Measurements from ENCODE around the gene BLM. TPM values are rescaled to one million over a fixed set of nuclear protein-coding genes. Genes with fewer than 3 reads are reported as not detected.

BLM gene
- total and polyA plus RNA-seq, 2 experiments from 2014 or later: 1.9 to 4.8 TPM

DNA sequence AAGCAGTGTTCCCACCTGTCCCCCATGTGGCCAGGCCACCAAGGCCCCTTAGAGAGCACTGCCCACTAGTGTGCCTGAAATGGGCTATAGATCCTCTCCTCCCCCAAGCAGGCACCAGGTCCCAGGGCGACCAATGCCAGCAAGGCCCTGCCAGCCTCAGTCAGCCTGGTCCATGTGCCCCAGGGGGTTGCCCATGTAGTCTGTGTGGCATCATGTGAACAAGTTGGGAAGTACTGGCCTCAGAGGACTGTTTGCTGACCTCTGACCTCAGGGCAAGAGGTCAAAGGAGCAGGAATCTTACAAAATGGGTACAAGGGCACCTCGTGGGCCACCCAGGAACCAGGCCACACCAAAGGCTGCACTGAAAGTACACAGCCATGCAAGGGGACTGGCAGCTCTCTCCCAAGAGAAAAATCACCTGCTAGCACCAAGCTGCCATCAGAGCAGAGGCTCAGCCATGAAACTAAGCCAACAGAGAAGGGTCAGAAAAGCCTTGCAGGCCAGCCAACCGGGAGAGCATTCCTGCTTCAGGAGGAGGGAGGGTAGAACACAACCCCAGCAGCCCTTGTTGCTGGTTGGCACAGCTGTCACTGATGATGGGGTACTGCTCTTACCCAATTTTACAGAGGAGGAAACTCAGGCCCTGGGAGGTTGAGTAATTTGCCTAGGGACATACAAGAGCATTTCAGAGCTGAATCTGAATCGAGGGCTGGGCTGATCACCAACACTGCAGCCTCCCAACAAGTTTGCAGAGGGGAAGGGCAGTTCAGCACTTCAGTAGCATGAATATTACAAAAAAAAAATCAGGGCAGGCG is 146.0 kb downstream of the BLM start:
- 60 to 63% methylated on average over 5 of the region's 5 CpGs for WGBS, 2 experiments (ENCODE audit: low coverage in 1 of 2, low lambda C conversion rate in 2 of 2, missing lambda C conversion rate in 2 of 2)
- Histone ChIP-seq H2AFZ (no peak overlapping the region), H3K79me2 (ENCODE audit: insufficient read depth) (no peaks in the 10 kb centered on the region), H3K4me2 (ENCODE audit: unreplicated experiment) (no peak overlapping the region), H3K27ac (peak overlapping the region; percentile 45; the same call in 1 of the 2 replicates), H3K27me3 (replicated peaks; ENCODE audit: insufficient read depth) (no peaks in the 10 kb centered on the region), H3K9ac (no peak overlapping the region), H3K4me3 (no peak overlapping the region), H3K36me3 (ENCODE audit: low read depth) (no peaks in the 10 kb centered on the region), H3F3A (ENCODE audit: insufficient read depth) (peaks cover 15% of the 10 kb centered on the region), H3K9me2 (ENCODE audit: insufficient read depth) (no peaks in the 10 kb centered on the region), H3K9me3 (ENCODE audit: low read depth) (no peaks in the 10 kb centered on the region), H4K20me1 (ENCODE audit: insufficient read depth) (no peaks in the 10 kb centered on the region), H3K4me1 (ENCODE audit: insufficient read depth) (peaks cover 10% of the 10 kb centered on the region)
- in situ Hi-C loops (cut with MboI): no loop called here
- TF ChIP-seq EZH2phosphoT487 (IDR thresholded peaks at IDR 0.05; ENCODE audit: insufficient read depth, low read depth) (no peak), EZH2 (IDR thresholded peaks at IDR 0.05; ENCODE audit: insufficient read depth, poor library complexity, severe bottlenecking) (no peak)
- DNase-seq: peak; percentile 73

- H3K4me1 ChIP-seq (ENCODE audit: insufficient read depth): peaks cover 13% of the 10 kb centered on the region
- H3K4me2 ChIP-seq (ENCODE audit: unreplicated experiment): no peak overlapping the region
- H3K9ac ChIP-seq: no peak overlapping the region
- H3K4me3 ChIP-seq: no peak overlapping the region
- H3K9me2 ChIP-seq (ENCODE audit: insufficient read depth): no peaks in the 10 kb centered on the region
- H3K27me3 ChIP-seq (replicated peaks; ENCODE audit: insufficient read depth): no peaks in the 10 kb centered on the region
- H3K79me2 ChIP-seq (ENCODE audit: insufficient read depth): no peaks in the 10 kb centered on the region
- DNase-seq: peak; percentile 58
- H3K36me3 ChIP-seq (ENCODE audit: low read depth): no peaks in the 10 kb centered on the region
- TF ChIP-seq EZH2 (IDR thresholded peaks at IDR 0.05; ENCODE audit: insufficient read depth, poor library complexity, severe bottlenecking) (no peak), EZH2phosphoT487 (IDR thresholded peaks at IDR 0.05; ENCODE audit: insufficient read depth, low read depth) (no peak)
- no peak overlapping the region for H2AFZ ChIP-seq
- H3K27ac ChIP-seq: peak overlapping the region; percentile 45; the same call in 1 of the 2 replicates
- no peaks in the 10 kb centered on the region for H3K9me3 ChIP-seq (ENCODE audit: low read depth)
- peaks cover 15% of the 10 kb centered on the region for H3F3A ChIP-seq (ENCODE audit: insufficient read depth)
- no peaks in the 10 kb centered on the region for H4K20me1 ChIP-seq (ENCODE audit: insufficient read depth)
- WGBS, 2 experiments (ENCODE audit: low coverage in 1 of 2, low lambda C conversion rate in 2 of 2, missing lambda C conversion rate in 2 of 2): 69 to 79% methylated on average over 4 of the region's 4 CpGs
- in situ Hi-C loops (cut with MboI): no loop called here
Observed at GRCh38 chr15:90863987-90864386, 146.8 kb downstream of the BLM start.

DNA sequence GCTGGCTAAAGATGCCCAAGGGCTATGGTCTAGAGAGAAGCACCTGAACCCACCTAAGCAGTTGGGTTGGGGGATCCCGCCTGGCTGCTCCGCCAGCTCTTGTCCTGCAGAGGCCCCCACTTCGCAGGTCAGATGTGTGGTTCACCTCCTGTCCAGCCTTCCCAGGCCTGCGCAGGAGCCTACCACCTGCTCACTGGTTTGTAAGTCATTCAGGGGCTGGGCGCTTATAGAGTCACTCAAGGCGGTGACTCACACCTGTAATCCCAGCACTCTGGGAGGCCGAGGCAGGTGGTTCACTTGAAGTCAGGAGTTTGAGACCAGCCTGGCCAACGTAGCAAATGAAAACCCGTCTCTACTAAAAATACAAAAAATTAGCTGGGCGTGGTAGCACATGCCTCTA is 147.4 kb downstream of the BLM start:
- TF ChIP-seq EZH2 (IDR thresholded peaks at IDR 0.05; ENCODE audit: insufficient read depth, poor library complexity, severe bottlenecking) (no peak), EZH2phosphoT487 (IDR thresholded peaks at IDR 0.05; ENCODE audit: insufficient read depth, low read depth) (no peak)
- WGBS, 2 experiments (ENCODE audit: low coverage in 1 of 2, low lambda C conversion rate in 2 of 2, missing lambda C conversion rate in 2 of 2): 82 to 87% methylated on average over 10 of the region's 10 CpGs
- no peak overlapping the region for H3K9ac ChIP-seq
- H3K9me3 ChIP-seq (ENCODE audit: low read depth): no peaks in the 10 kb centered on the region
- no peaks in the 10 kb centered on the region for H3K27me3 ChIP-seq (replicated peaks; ENCODE audit: insufficient read depth)
- in situ Hi-C loops (cut with MboI): no loop called here
- peaks cover 18% of the 10 kb centered on the region for H3K4me1 ChIP-seq (ENCODE audit: insufficient read depth)
- no peaks in the 10 kb centered on the region for H4K20me1 ChIP-seq (ENCODE audit: insufficient read depth)
- H2AFZ ChIP-seq: no peak overlapping the region
- peaks cover 20% of the 10 kb centered on the region for H3F3A ChIP-seq (ENCODE audit: insufficient read depth)
- no peaks in the 10 kb centered on the region for H3K79me2 ChIP-seq (ENCODE audit: insufficient read depth)
- H3K36me3 ChIP-seq (ENCODE audit: low read depth): no peaks in the 10 kb centered on the region
- no peak overlapping the region for H3K27ac ChIP-seq
- H3K4me3 ChIP-seq: no peak overlapping the region
- no peaks in the 10 kb centered on the region for H3K9me2 ChIP-seq (ENCODE audit: insufficient read depth)
- no peak overlapping the region for H3K4me2 ChIP-seq (ENCODE audit: unreplicated experiment)
- DNase-seq: no peak

DNA sequence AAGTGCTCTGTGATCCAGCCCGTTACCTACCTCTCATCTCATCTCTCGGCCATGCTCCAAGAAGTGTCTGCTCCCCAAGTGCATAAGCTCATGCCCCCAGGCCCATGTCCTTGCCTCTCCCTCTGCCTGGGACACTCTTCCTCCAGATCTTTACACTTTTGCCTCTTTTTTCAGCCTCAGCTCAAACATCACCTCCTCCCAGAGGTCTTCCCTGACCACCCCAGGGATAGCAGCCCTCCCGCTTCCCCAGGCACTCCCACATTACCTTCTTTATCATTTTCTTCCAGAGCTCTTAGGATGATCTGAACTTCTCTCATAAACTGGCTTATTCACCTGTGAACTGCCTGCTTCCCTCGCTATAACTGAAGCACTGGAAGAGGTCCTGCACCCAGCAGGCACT is 148.6 kb downstream of the BLM start:
- no peak overlapping the region for H3K27ac ChIP-seq
- no peaks in the 10 kb centered on the region for H3K9me3 ChIP-seq (ENCODE audit: low read depth)
- no peak overlapping the region for H2AFZ ChIP-seq
- no peak for DNase-seq
- 89 to 93% methylated on average over 4 of the region's 4 CpGs for WGBS, 2 experiments (ENCODE audit: low coverage in 1 of 2, low lambda C conversion rate in 2 of 2, missing lambda C conversion rate in 2 of 2)
- H3F3A ChIP-seq (ENCODE audit: insufficient read depth): peaks cover 30% of the 10 kb centered on the region
- H3K79me2 ChIP-seq (ENCODE audit: insufficient read depth): peaks cover 7% of the 10 kb centered on the region
- peaks cover 30% of the 10 kb centered on the region for H3K4me1 ChIP-seq (ENCODE audit: insufficient read depth)
- in situ Hi-C loops (cut with MboI): no loop called here
- TF ChIP-seq EZH2 (IDR thresholded peaks at IDR 0.05; ENCODE audit: insufficient read depth, poor library complexity, severe bottlenecking): no peak
- no peak for TF ChIP-seq EZH2phosphoT487 (IDR thresholded peaks at IDR 0.05; ENCODE audit: insufficient read depth, low read depth)
- H3K9ac ChIP-seq: no peak overlapping the region
- no peaks in the 10 kb centered on the region for H3K36me3 ChIP-seq (ENCODE audit: low read depth)
- H3K27me3 ChIP-seq (replicated peaks; ENCODE audit: insufficient read depth): no peaks in the 10 kb centered on the region
- H3K4me2 ChIP-seq (ENCODE audit: unreplicated experiment): no peak overlapping the region
- H3K4me3 ChIP-seq: no peak overlapping the region
- H4K20me1 ChIP-seq (ENCODE audit: insufficient read depth): no peaks in the 10 kb centered on the region
- no peaks in the 10 kb centered on the region for H3K9me2 ChIP-seq (ENCODE audit: insufficient read depth)

Small RNAs within 50 kb of the gene (small RNA-seq; reads per million reads assigned to genes)
- not detected for gene RF00093 (ENCODE audit: low read depth, low replicate concordance)
- not detected for gene RN7SL363P (ENCODE audit: low read depth, low replicate concordance)

Other genes with a start within 250 kb of the BLM start
- 15.7 and 18.6 TPM in 2 replicates for gene CRTC3, start 187.4 kb upstream of the BLM start, total RNA-seq (2014; rRNA removed; shearing (Covaris generic))
- gene CRTC3, start 187.4 kb upstream of the BLM start, polyA plus RNA-seq (2016; fragmentation: Nextera tagmentation; extraction: Ambion mirVana): 16.9 and 18.1 TPM in 2 replicates
- gene FURIN, start 151.2 kb downstream of the BLM start, total RNA-seq (2014; rRNA removed; shearing (Covaris generic)): 48.1 and 50.8 TPM in 2 replicates
- gene FURIN, start 151.2 kb downstream of the BLM start, polyA plus RNA-seq (2016; fragmentation: Nextera tagmentation; extraction: Ambion mirVana): 13.0 and 13.9 TPM in 2 replicates
- gene FES, start 167.2 kb downstream of the BLM start, total RNA-seq (2014; rRNA removed; shearing (Covaris generic)): 3.5 and 7.5 TPM in 2 replicates
- 3.5 and 3.6 TPM in 2 replicates for gene FES, start 167.2 kb downstream of the BLM start, polyA plus RNA-seq (2016; fragmentation: Nextera tagmentation; extraction: Ambion mirVana)
- 5.9 and 7.7 TPM in 2 replicates for gene MAN2A2, start 186.0 kb downstream of the BLM start, total RNA-seq (2014; rRNA removed; shearing (Covaris generic))
- 4.3 and 5.1 TPM in 2 replicates for gene MAN2A2, start 186.0 kb downstream of the BLM start, polyA plus RNA-seq (2016; fragmentation: Nextera tagmentation; extraction: Ambion mirVana)
- gene HDDC3, start 215.2 kb downstream of the BLM start, total RNA-seq (2014; rRNA removed; shearing (Covaris generic)): 9.7 and 17.3 TPM in 2 replicates
- 11.1 and 13.5 TPM in 2 replicates for gene HDDC3, start 215.2 kb downstream of the BLM start, polyA plus RNA-seq (2016; fragmentation: Nextera tagmentation; extraction: Ambion mirVana)
- gene UNC45A, start 217.9 kb downstream of the BLM start, total RNA-seq (2014; rRNA removed; shearing (Covaris generic)): 58.8 and 75.8 TPM in 2 replicates
- gene UNC45A, start 217.9 kb downstream of the BLM start, polyA plus RNA-seq (2016; fragmentation: Nextera tagmentation; extraction: Ambion mirVana): 58.6 and 59.7 TPM in 2 replicates
- gene RCCD1, start 237.5 kb downstream of the BLM start, total RNA-seq (2014; rRNA removed; shearing (Covaris generic)): 13.0 and 19.0 TPM in 2 replicates
- gene RCCD1, start 237.5 kb downstream of the BLM start, polyA plus RNA-seq (2016; fragmentation: Nextera tagmentation; extraction: Ambion mirVana): 9.8 and 10.2 TPM in 2 replicates

All from GM23248 (cell line).